ENCODE data around the gene TSPAN31. TPM values are rescaled to one million over a fixed set of nuclear protein-coding genes. Genes with fewer than 3 reads are reported as not detected.
A peak's percentile ranks its signal among the peaks of the same experiment; 100 is the strongest.

The TSPAN31 gene
- total RNA-seq, 2 donors from 2014 or later = 21.7 to 27.8 TPM

GRCh38 chr12:57796996-57797395 is 52.2 kb downstream of the TSPAN31 start:
- H3K27ac Mint-ChIP-seq = no peak overlapping the region
- Histone ChIP-seq H3K27ac (ENCODE audit: low read depth, low read length) (no peak overlapping the region), H3K9me3 (ENCODE audit: control insufficient read depth, low read length) (no peaks in the 10 kb centered on the region), H3K27me3 (ENCODE audit: control insufficient read depth, insufficient read depth, low read length, poor library complexity, severe bottlenecking) (no peaks in the 10 kb centered on the region), H3K9ac (ENCODE audit: extremely low read depth, low read length, poor library complexity, severe bottlenecking) (no peak overlapping the region), H3K4me1 (ENCODE audit: control insufficient read depth, insufficient read depth, low read length) (no peaks in the 10 kb centered on the region), H3K4me3 (ENCODE audit: low read length) (no peak overlapping the region), H3K36me3 (ENCODE audit: control insufficient read depth, insufficient read depth, low read length) (peaks cover 64% of the 10 kb centered on the region)
- 100% methylated on average over 1 of the region's 1 CpG; no CpG with 5 or more reads in 1 of the 2 experiments for WGBS, 2 experiments (ENCODE audit: insufficient coverage in 1 of 2, insufficient read length in 1 of 2)
- no peak overlapping the region for H3K4me3 Mint-ChIP-seq
- no peaks in the 10 kb centered on the region for H3K9me3 Mint-ChIP-seq
- peaks cover 45% of the 10 kb centered on the region for H3K36me3 Mint-ChIP-seq (ENCODE audit: low read depth)
- DNase-seq = no peak
- H3K27me3 Mint-ChIP-seq (ENCODE audit: insufficient read depth) = no peaks in the 10 kb centered on the region
- no peak for TF ChIP-seq CTCF (conservative IDR thresholded peaks at IDR 0.05)
- no peaks in the 10 kb centered on the region for H3K4me1 Mint-ChIP-seq

- Mint-ChIP-seq H3K27me3 (ENCODE audit: insufficient read depth) (no peaks in the 10 kb centered on the region), H3K27ac (peak overlapping the region; percentile 20), H3K4me1 (no peaks in the 10 kb centered on the region), H3K9me3 (no peaks in the 10 kb centered on the region), H3K36me3 (ENCODE audit: low read depth) (peaks cover 36% of the 10 kb centered on the region), H3K4me3 (no peak overlapping the region)
- TF ChIP-seq CTCF (conservative IDR thresholded peaks at IDR 0.05) = no peak
- no peak overlapping the region for H3K27ac ChIP-seq (ENCODE audit: low read depth, low read length)
- no peaks in the 10 kb centered on the region for H3K9me3 ChIP-seq (ENCODE audit: control insufficient read depth, low read length)
- H3K4me1 ChIP-seq (ENCODE audit: control insufficient read depth, insufficient read depth, low read length) = no peaks in the 10 kb centered on the region
- H3K27me3 ChIP-seq (ENCODE audit: control insufficient read depth, insufficient read depth, low read length, poor library complexity, severe bottlenecking) = no peaks in the 10 kb centered on the region
- peaks cover 64% of the 10 kb centered on the region for H3K36me3 ChIP-seq (ENCODE audit: control insufficient read depth, insufficient read depth, low read length)
- 94 to 100% methylated on average over 1 of the region's 1 CpG for WGBS, 2 experiments (ENCODE audit: insufficient coverage in 1 of 2, insufficient read length in 1 of 2)
- no peak overlapping the region for H3K9ac ChIP-seq (ENCODE audit: extremely low read depth, low read length, poor library complexity, severe bottlenecking)
- DNase-seq = no peak
- no peak overlapping the region for H3K4me3 ChIP-seq (ENCODE audit: low read length)
These were observed 53.1 kb downstream of the TSPAN31 start for GRCh38 chr12:57797933-57798332.

Small RNA genes within 50 kb of the gene (microRNA-seq; reads per million reads assigned to microRNA genes)
- gene MIR6759 (ENCODE audit: borderline microRNAs expressed) = not detected

Other genes with a start within 250 kb of the TSPAN31 start
- gene DDIT3, start 224.5 kb upstream of the TSPAN31 start, total RNA-seq = 10 to 100 TPM in 1 of 2 donors, 1 to 10 TPM in 1; 9.9 to 12.4 TPM
- gene MBD6, start 222.2 kb upstream of the TSPAN31 start, total RNA-seq = 10 to 100 TPM; 49.2 to 88.2 TPM
- 100 to 1,000 TPM; 110 to 114 TPM for gene DCTN2, start 197.8 kb upstream of the TSPAN31 start, total RNA-seq
- 1 to 10 TPM; 2.3 to 4.5 TPM for gene KIF5A, start 195.0 kb upstream of the TSPAN31 start, total RNA-seq
- gene PIP4K2C, start 153.8 kb upstream of the TSPAN31 start, total RNA-seq = 10 to 100 TPM; 40.9 to 45.5 TPM
- 10 to 100 TPM; 59.6 to 62.6 TPM for gene DTX3, start 140.2 kb upstream of the TSPAN31 start, total RNA-seq
- gene ARHGEF25, start 133.6 kb upstream of the TSPAN31 start, total RNA-seq = 10 to 100 TPM; 12.7 to 20.1 TPM
- under 1 TPM; 0.49 to 0.66 TPM for gene B4GALNT1, start 111.8 kb upstream of the TSPAN31 start, total RNA-seq
- gene OS9, start 50.9 kb upstream of the TSPAN31 start, total RNA-seq = 100 to 1,000 TPM; 108 to 142 TPM
- under 1 TPM in 1 of 2 donors, not detected in 1; 0.44 TPM for gene AGAP2, start 6.3 kb upstream of the TSPAN31 start, total RNA-seq
- 100 to 1,000 TPM; 144 to 186 TPM for gene CDK4, start 7.3 kb downstream of the TSPAN31 start, total RNA-seq
- 10 to 100 TPM; 13.6 to 15.8 TPM for gene MARCHF9, start 10.1 kb downstream of the TSPAN31 start, total RNA-seq
- 1 to 10 TPM; 2.4 to 3.1 TPM for gene CYP27B1, start 22.0 kb downstream of the TSPAN31 start, total RNA-seq
- gene METTL1, start 27.1 kb downstream of the TSPAN31 start, total RNA-seq = 10 to 100 TPM; 26.1 to 28.7 TPM
- gene EEF1AKMT3, start 27.6 kb downstream of the TSPAN31 start, total RNA-seq = 1 to 10 TPM; 3.7 to 5.8 TPM
- gene TSFM, start 37.7 kb downstream of the TSPAN31 start, total RNA-seq = 10 to 100 TPM; 37.7 to 39.9 TPM
- 1 to 10 TPM in 1 of 2 donors, under 1 TPM in 1; 0.22 to 1.7 TPM for gene AVIL, start 73.7 kb downstream of the TSPAN31 start, total RNA-seq
- gene CTDSP2, start 101.7 kb downstream of the TSPAN31 start, total RNA-seq = 100 to 1,000 TPM; 137 to 148 TPM
- gene ATP23, start 196.5 kb downstream of the TSPAN31 start, total RNA-seq = 10 to 100 TPM; 10.4 to 11.3 TPM

Data from endodermal cell (in vitro differentiated cells).